ENCODE measurements around the gene HSP90B1. TPM values are rescaled to one million over a fixed set of nuclear protein-coding genes. Genes with fewer than 3 reads are reported as not detected.

The HSP90B1 gene
- total RNA-seq, 1 donor from 2014 or later, result 1,238 TPM

- no peak for FAIRE-seq
- Mint-ChIP-seq H3K27ac (ENCODE audit: unreplicated experiment) (peak overlapping the region; percentile 99), H3K27me3 (ENCODE audit: low read depth, unreplicated experiment) (no peaks in the 10 kb centered on the region), H3K4me3 (ENCODE audit: unreplicated experiment) (peak overlapping the region; percentile 92), H3K4me1 (ENCODE audit: low read depth, unreplicated experiment) (peaks cover 16% of the 10 kb centered on the region), H3K36me3 (ENCODE audit: low read depth, unreplicated experiment) (no peaks in the 10 kb centered on the region), H3K9me3 (ENCODE audit: unreplicated experiment) (no peaks in the 10 kb centered on the region)
- DNase-seq (ENCODE audit: low read depth), result no peak
- Histone ChIP-seq H3K79me2 (ENCODE audit: insufficient read depth, low read length) (peaks cover 41% of the 10 kb centered on the region), H3K4me2 (ENCODE audit: low read length) (peak overlapping the region; percentile 95), H3K27ac (ENCODE audit: low read depth, low read length) (peak overlapping the region; percentile 84), H2AFZ (ENCODE audit: low read depth, low read length) (no peak overlapping the region), H3K27me3 (ENCODE audit: insufficient read depth, low read length) (no peaks in the 10 kb centered on the region), H3K4me3 (ENCODE audit: insufficient read depth, low read depth, low read length) (peak overlapping the region; percentile 86), H3K9me3 (ENCODE audit: insufficient read depth, low read depth, low read length) (no peaks in the 10 kb centered on the region), H4K20me1 (ENCODE audit: insufficient read depth, low read length) (peaks cover 9% of the 10 kb centered on the region), H3K9ac (ENCODE audit: low read length) (peak overlapping the region; percentile 90), H3K4me1 (ENCODE audit: insufficient read depth, low read length) (peaks cover 17% of the 10 kb centered on the region), H3K36me3 (ENCODE audit: insufficient read depth, low read length) (peaks cover 16% of the 10 kb centered on the region)
- TF ChIP-seq CTCF (IDR thresholded peaks at IDR 0.05; ENCODE audit: insufficient read depth, low read depth, low read length) (no peak), EZH2 (IDR thresholded peaks at IDR 0.05; ENCODE audit: insufficient read depth, low read length) (no peak)
These were observed 27.7 kb downstream of the HSP90B1 start for GRCh38 chr12:103957865-103958388.

- Histone ChIP-seq H3K4me1 (ENCODE audit: insufficient read depth, low read length) (peaks cover 17% of the 10 kb centered on the region), H2AFZ (ENCODE audit: low read depth, low read length) (no peak overlapping the region), H3K27ac (ENCODE audit: low read depth, low read length) (no peak overlapping the region), H3K9me3 (ENCODE audit: insufficient read depth, low read depth, low read length) (no peaks in the 10 kb centered on the region), H4K20me1 (ENCODE audit: insufficient read depth, low read length) (peaks cover 2% of the 10 kb centered on the region), H3K27me3 (ENCODE audit: insufficient read depth, low read length) (no peaks in the 10 kb centered on the region), H3K4me3 (ENCODE audit: insufficient read depth, low read depth, low read length) (no peak overlapping the region), H3K4me2 (ENCODE audit: low read length) (no peak overlapping the region), H3K79me2 (ENCODE audit: insufficient read depth, low read length) (peaks cover 37% of the 10 kb centered on the region), H3K9ac (ENCODE audit: low read length) (no peak overlapping the region), H3K36me3 (ENCODE audit: insufficient read depth, low read length) (peaks cover 9% of the 10 kb centered on the region)
- peak overlapping the region; percentile 75 for H3K27ac Mint-ChIP-seq (ENCODE audit: unreplicated experiment)
- no peaks in the 10 kb centered on the region for H3K9me3 Mint-ChIP-seq (ENCODE audit: unreplicated experiment)
- TF ChIP-seq CTCF (IDR thresholded peaks at IDR 0.05; ENCODE audit: insufficient read depth, low read depth, low read length), result no peak
- H3K36me3 Mint-ChIP-seq (ENCODE audit: low read depth, unreplicated experiment), result no peaks in the 10 kb centered on the region
- peak overlapping the region; percentile 50 for H3K4me3 Mint-ChIP-seq (ENCODE audit: unreplicated experiment)
- no peak for DNase-seq (ENCODE audit: low read depth)
- no peak for FAIRE-seq
- peaks cover 16% of the 10 kb centered on the region for H3K4me1 Mint-ChIP-seq (ENCODE audit: low read depth, unreplicated experiment)
- H3K27me3 Mint-ChIP-seq (ENCODE audit: low read depth, unreplicated experiment), result no peaks in the 10 kb centered on the region
These were observed 28.4 kb downstream of the HSP90B1 start for GRCh38 chr12:103958621-103959020.

- Mint-ChIP-seq H3K27me3 (ENCODE audit: low read depth, unreplicated experiment) (no peaks in the 10 kb centered on the region), H3K27ac (ENCODE audit: unreplicated experiment) (no peak overlapping the region), H3K4me1 (ENCODE audit: low read depth, unreplicated experiment) (peaks cover 17% of the 10 kb centered on the region), H3K4me3 (ENCODE audit: unreplicated experiment) (no peak overlapping the region), H3K9me3 (ENCODE audit: unreplicated experiment) (no peaks in the 10 kb centered on the region), H3K36me3 (ENCODE audit: low read depth, unreplicated experiment) (no peaks in the 10 kb centered on the region)
- Histone ChIP-seq H3K4me2 (ENCODE audit: low read length) (no peak overlapping the region), H3K9ac (ENCODE audit: low read length) (no peak overlapping the region), H3K36me3 (ENCODE audit: insufficient read depth, low read length) (no peaks in the 10 kb centered on the region), H2AFZ (ENCODE audit: low read depth, low read length) (no peak overlapping the region), H4K20me1 (ENCODE audit: insufficient read depth, low read length) (no peaks in the 10 kb centered on the region), H3K4me3 (ENCODE audit: insufficient read depth, low read depth, low read length) (no peak overlapping the region), H3K27me3 (ENCODE audit: insufficient read depth, low read length) (no peaks in the 10 kb centered on the region), H3K9me3 (ENCODE audit: insufficient read depth, low read depth, low read length) (no peaks in the 10 kb centered on the region), H3K4me1 (ENCODE audit: insufficient read depth, low read length) (peaks cover 18% of the 10 kb centered on the region), H3K27ac (ENCODE audit: low read depth, low read length) (no peak overlapping the region), H3K79me2 (ENCODE audit: insufficient read depth, low read length) (peaks cover 37% of the 10 kb centered on the region)
- no peak for DNase-seq (ENCODE audit: low read depth)
- FAIRE-seq, result no peak
- TF ChIP-seq EZH2 (IDR thresholded peaks at IDR 0.05; ENCODE audit: insufficient read depth, low read length) (no peak), CTCF (IDR thresholded peaks at IDR 0.05; ENCODE audit: insufficient read depth, low read depth, low read length) (no peak)
These were observed 30.5 kb downstream of the HSP90B1 start for GRCh38 chr12:103960616-103961227.
